Posterior vena cava (tissue), 2 donors: Measurements from ENCODE around the gene IL22. TPM values are rescaled to one million over a fixed set of nuclear protein-coding genes. Genes with fewer than 3 reads are reported as not detected.

Experiments used
- DNase-seq: peaks from one replicate; pipeline ENCODE4 v3.0.0-alpha.2; 2020; ENCODE audit warnings: low spot score
- intact Hi-C, 2 donors: fragments of 100-400 bp; cut with DNase I; formaldehyde crosslinking; loops; one replicate each; pipeline versions ENCODE4 v1.14.1 to v1.14.2; 2022 to 2023
- total RNA-seq, 2 donors: library from RNA; stranded (reverse); fragmentation: NEBNext Ultra II Directional; extraction: Animal tissue kit (Norgen Biotek cat#: 25700); gene quantifications; one replicate each; pipeline ENCODE4 v1.2.1, GENCODE V29; 2021
- donor health status: DM: yes; HTN: yes; CAD: no.
- donor health status: DM: yes; HTN: yes; CAD: no.

Gene IL22
- total RNA-seq, 2 donors from 2014 or later = not detected

DNA sequence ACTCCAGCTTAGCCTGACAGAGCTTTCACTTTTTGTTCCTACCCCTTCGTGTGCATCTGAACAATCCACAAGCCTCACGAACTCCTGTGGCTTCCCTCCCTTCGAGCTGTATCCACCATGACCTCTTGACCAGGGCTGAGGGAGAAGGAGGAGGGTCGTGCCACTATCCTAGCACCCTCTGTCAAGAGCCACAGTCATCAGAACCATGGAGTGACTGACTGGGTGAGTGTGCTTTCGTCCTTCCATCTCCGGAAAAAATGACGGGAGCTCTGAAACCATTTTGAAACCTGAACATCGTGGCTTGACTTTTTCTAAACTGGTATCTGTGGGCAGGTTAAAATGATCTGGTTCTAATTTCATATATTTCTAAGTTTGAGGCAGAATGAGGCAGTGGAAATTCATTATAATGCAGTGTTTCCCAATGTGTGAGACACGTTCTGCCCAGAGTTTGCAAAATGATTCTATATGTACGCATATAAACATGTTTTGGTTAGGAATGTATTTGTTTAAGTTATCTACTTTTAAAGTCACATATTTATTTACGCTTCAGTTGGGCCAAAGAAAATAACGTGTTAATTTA is 54.8 kb downstream of the IL22 start:
- intact Hi-C loops = no loop called here

More for the DNA sequence above, 54.8 kb downstream of the IL22 start:
- DNase-seq = no peak

Other genes with a start within 250 kb of the IL22 start
- not detected for gene IFNG, start 93.9 kb downstream of the IL22 start, total RNA-seq
- not detected for gene IL26, start 27.8 kb downstream of the IL22 start, total RNA-seq
- gene MDM1, start 78.8 kb upstream of the IL22 start, total RNA-seq = 10 to 100 TPM; 11.2 to 12.6 TPM